H9 (cell line): ENCODE measurements around the gene PLEKHA7. TPM values are rescaled to one million over a fixed set of nuclear protein-coding genes. Genes with fewer than 3 reads are reported as not detected.

Experiments used
- DNase-seq: peaks from one replicate; pipeline ENCODE4 v3.0.0-alpha.2; 2017
- H2AFZ ChIP-seq: one replicate; pipeline ENCODE4 v1.6.1; 2013; ENCODE audit warnings: mild to moderate bottlenecking, low read length, control low read depth, moderate library complexity
- H2AK5ac ChIP-seq: 2 replicates; pipeline ENCODE4 v1.6.1; 2013; ENCODE audit warnings: low read length, control low read depth, mixed read lengths; ENCODE audit not compliant: insufficient read length
- H2BK120ac ChIP-seq: one replicate; pipeline ENCODE4 v1.6.1; 2013; ENCODE audit warnings: low read depth, mild to moderate bottlenecking, low read length, control low read depth, inconsistent platforms; ENCODE audit not compliant: poor library complexity, severe bottlenecking
- H2BK12ac ChIP-seq: 2 replicates; pipeline ENCODE4 v1.6.1; 2013; ENCODE audit warnings: low read length, control low read depth, mixed read lengths, low read depth; ENCODE audit not compliant: insufficient read length
- H2BK15ac ChIP-seq: 2 replicates; pipeline ENCODE4 v1.6.1; 2013; ENCODE audit warnings: low read depth, low read length, control low read depth
- H2BK20ac ChIP-seq: one replicate; pipeline ENCODE4 v1.6.1; 2013; ENCODE audit warnings: low read depth, mild to moderate bottlenecking, low read length, control low read depth, inconsistent platforms; ENCODE audit not compliant: poor library complexity, severe bottlenecking
- H2BK5ac ChIP-seq: 2 replicates; pipeline ENCODE4 v1.6.1; 2013; ENCODE audit warnings: low read length, control low read depth, mixed read lengths; ENCODE audit not compliant: insufficient read length
- H3K14ac ChIP-seq: 2 replicates; pipeline ENCODE4 v1.6.1; 2013; ENCODE audit warnings: low read length, control low read depth; ENCODE audit not compliant: insufficient read depth
- H3K18ac ChIP-seq: 2 replicates; pipeline ENCODE4 v1.6.1; 2013; ENCODE audit warnings: low read depth, mild to moderate bottlenecking, mixed read lengths, low read length, control low read depth; ENCODE audit not compliant: insufficient read length
- H3K23ac ChIP-seq: 2 replicates; pipeline ENCODE4 v1.6.1; 2013; ENCODE audit warnings: low read length, control low read depth, mixed read lengths, low read depth; ENCODE audit not compliant: insufficient read length
- H3K23me2 ChIP-seq: 2 replicates; pipeline ENCODE4 v1.6.1; 2013; ENCODE audit warnings: low read depth, mild to moderate bottlenecking, mixed read lengths, low read length, control low read depth; ENCODE audit not compliant: insufficient read length, poor library complexity, severe bottlenecking
- H3K27ac ChIP-seq: 2 replicates; pipeline ENCODE4 v1.5.1; 2013; ENCODE audit warnings: low read length, control low read depth, mixed read lengths, low read depth; ENCODE audit not compliant: insufficient read length
- H3K27me3 ChIP-seq: 2 replicates; pipeline ENCODE4 v1.6.1; 2013; ENCODE audit warnings: low read length, control low read depth, inconsistent platforms; ENCODE audit not compliant: insufficient read depth
- H3K4ac ChIP-seq: 2 replicates; pipeline ENCODE4 v1.6.1; 2013; ENCODE audit warnings: low read depth, mild to moderate bottlenecking, control low read depth, inconsistent platforms, low read length, moderate library complexity
- H3K4me1 ChIP-seq: 2 replicates; pipeline ENCODE4 v1.6.1; 2013; ENCODE audit warnings: low read length, control low read depth, inconsistent platforms; ENCODE audit not compliant: insufficient read depth
- H3K4me2 ChIP-seq: 2 replicates; pipeline ENCODE4 v1.6.1; 2013; ENCODE audit warnings: low read length, control low read depth, mixed read lengths; ENCODE audit not compliant: insufficient read length, insufficient read depth
- H3K56ac ChIP-seq: 2 replicates; pipeline ENCODE4 v1.6.1; 2013; ENCODE audit warnings: low read depth, mild to moderate bottlenecking, mixed read lengths, low read length, control low read depth; ENCODE audit not compliant: insufficient read length
- H3K79me1 ChIP-seq: 2 replicates; pipeline ENCODE4 v1.6.1; 2013; ENCODE audit warnings: low read depth, mild to moderate bottlenecking, moderate library complexity, low read length, control low read depth, inconsistent platforms; ENCODE audit not compliant: insufficient read depth, poor library complexity, severe bottlenecking
- H3K79me2 ChIP-seq: 2 replicates; pipeline ENCODE4 v1.6.1; 2013; ENCODE audit warnings: low read length, control low read depth, inconsistent platforms; ENCODE audit not compliant: insufficient read depth
- H3K9ac ChIP-seq: 2 replicates; pipeline ENCODE4 v1.6.1; 2013; ENCODE audit warnings: low read length, control low read depth, mixed read lengths; ENCODE audit not compliant: insufficient read length; ENCODE audit errors: extremely low read depth
- H3K9me3 ChIP-seq: one replicate; pipeline ENCODE4 v1.6.1; 2013; ENCODE audit warnings: low read depth, low read length, inconsistent platforms; ENCODE audit not compliant: control insufficient read depth
- H3T11ph ChIP-seq: one replicate; pipeline ENCODE4 v1.6.1; 2013; ENCODE audit warnings: mild to moderate bottlenecking, low read length, control low read depth, inconsistent platforms
- H4K20me1 ChIP-seq: one replicate; pipeline ENCODE4 v1.6.1; 2013; ENCODE audit not compliant: control insufficient read depth, insufficient read length, insufficient read depth
- H4K5ac ChIP-seq: 2 replicates; pipeline ENCODE4 v1.6.1; 2013; ENCODE audit warnings: low read depth, mild to moderate bottlenecking, mixed read lengths, low read length, control low read depth; ENCODE audit not compliant: insufficient read length
- H4K8ac ChIP-seq: replicated peaks from 2 replicates; pipeline ENCODE4 v1.6.1; 2013; ENCODE audit warnings: low read length, control low read depth, mixed read lengths, low read depth; ENCODE audit not compliant: insufficient read length
- H4K91ac ChIP-seq: 2 replicates; pipeline ENCODE4 v1.6.1; 2013; ENCODE audit warnings: low read depth, mild to moderate bottlenecking, moderate library complexity, mixed read lengths, low read length, control low read depth; ENCODE audit not compliant: insufficient read length
- H3K27ac Mint-ChIP-seq, 3 experiments: 2 replicates in 2 of 3; 3 replicates in 1 of 3; pipeline ENCODE4 v1.8.0; 2020 to 2021; ENCODE audit warnings: mixed read lengths in 3 of 3, mild to moderate bottlenecking in 1 of 3, moderate library complexity in 1 of 3
- H3K27me3 Mint-ChIP-seq: 2 replicates; pipeline ENCODE4 v1.8.0; 2021; ENCODE audit warnings: low read depth, mild to moderate bottlenecking, moderate library complexity, mixed read lengths
- H3K36me3 Mint-ChIP-seq, 3 experiments: 2 replicates in 2 of 3; 3 replicates in 1 of 3; pipeline ENCODE4 v1.8.0; 2020 to 2021; ENCODE audit warnings: low read depth in 3 of 3, mixed read lengths in 3 of 3; ENCODE audit not compliant: insufficient read depth in 1 of 3
- H3K4me1 Mint-ChIP-seq, 2 experiments: 2 replicates each; pipeline ENCODE4 v1.8.0; 2020; ENCODE audit warnings: mixed read lengths in 2 of 2
- H3K4me3 Mint-ChIP-seq, 2 experiments: 2 replicates in 1 of 2; 3 replicates in 1 of 2; pipeline ENCODE4 v1.8.0; 2020 to 2021; ENCODE audit warnings: mild to moderate bottlenecking in 2 of 2, mixed read lengths in 2 of 2, moderate library complexity in 1 of 2
- H3K9me3 Mint-ChIP-seq, 2 experiments: 2 replicates in 1 of 2; 3 replicates in 1 of 2; pipeline ENCODE4 v1.8.0; 2020; ENCODE audit warnings: mild to moderate bottlenecking in 2 of 2, mixed read lengths in 2 of 2, moderate library complexity in 1 of 2
- WGBS: extraction: QIAGEN DNeasy Blood & Tissue Kit; methylation state at CpG from one replicate; pipeline ENCODE4 v1.1.7; 2013; ENCODE audit warnings: missing lambda C conversion rate, low lambda C conversion rate, mixed read lengths; ENCODE audit not compliant: insufficient read length; ENCODE audit errors: extremely low coverage; 5-methylcytosine and 5-hydroxymethylcytosine counted together
- total RNA-seq: library from RNA; stranded (reverse); gene quantifications from 2 replicates; pipeline ENCODE4 v1.2.1, GENCODE V29; 2021
- TF ChIP-seq, protein P1 (sequence below): fragments of 200-600 bp; sonication (generic); conservative IDR thresholded peaks from 3 replicates; pipeline ENCODE4 v1.8.0; 2021; ENCODE audit warnings: antibody characterized with exemption, mild to moderate bottlenecking

PLEKHA7 gene
- total RNA-seq, 1 experiment from 2014 or later, result 21.0 TPM

DNA sequence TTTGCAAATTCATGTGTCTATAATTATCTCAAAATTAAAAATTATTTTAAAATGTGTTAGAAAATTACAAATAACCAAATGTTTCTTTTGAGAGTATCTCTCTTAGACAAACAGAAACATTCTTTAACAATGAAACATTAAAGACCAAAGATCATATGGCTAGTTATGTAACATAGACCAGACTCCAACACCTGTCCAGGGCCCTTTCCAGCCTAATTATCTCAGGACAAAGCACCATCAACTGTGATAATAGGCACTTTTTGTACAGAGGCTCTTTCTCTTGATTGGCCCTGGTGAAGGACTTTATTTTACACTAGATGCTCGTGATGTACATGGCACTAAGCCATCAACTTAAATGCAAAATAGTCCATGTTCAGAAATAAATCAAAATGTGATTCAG is 5.0 kb upstream of the PLEKHA7 start:
- Histone ChIP-seq H3K18ac (no peak overlapping the region), H3K27me3 (no peaks in the 10 kb centered on the region), H3K79me2 (no peaks in the 10 kb centered on the region), H4K91ac (no peak overlapping the region), H3K23me2 (peaks cover 8% of the 10 kb centered on the region), H4K5ac (no peak overlapping the region), H2AFZ (no peak overlapping the region), H3K79me1 (no peaks in the 10 kb centered on the region), H3K4me2 (no peak overlapping the region), H3K23ac (no peak overlapping the region), H2AK5ac (no peak overlapping the region), H3K9ac (no peak overlapping the region), H2BK5ac (no peak overlapping the region), H3K4ac (no peak overlapping the region), H4K8ac (no peak overlapping the region), H3K56ac (no peak overlapping the region), H3K9me3 (no peaks in the 10 kb centered on the region), H3K14ac (no peak overlapping the region), H2BK120ac (no peak overlapping the region), H3K4me1 (no peaks in the 10 kb centered on the region), H3T11ph (no peak overlapping the region), H2BK12ac (no peak overlapping the region), H4K20me1 (no peaks in the 10 kb centered on the region), H3K27ac (no peak overlapping the region), H2BK15ac (no peak overlapping the region), H2BK20ac (no peak overlapping the region)
- Mint-ChIP-seq H3K27me3 (peaks cover 9% of the 10 kb centered on the region), H3K4me1 (peaks cover 12 to 14% of the 10 kb centered on the region in 2 experiments), H3K9me3 (no peaks in the 10 kb centered on the region), H3K4me3 (no peak overlapping the region), H3K36me3 (peaks cover 0 to 9% (median 0%) of the 10 kb centered on the region in 3 experiments; a peak in 2 of 7 replicates), H3K27ac (no peak overlapping the region)
- WGBS, result no CpG with 5 or more reads among the region's 1 CpG
- no peak for DNase-seq
- TF ChIP-seq, protein P1, sequence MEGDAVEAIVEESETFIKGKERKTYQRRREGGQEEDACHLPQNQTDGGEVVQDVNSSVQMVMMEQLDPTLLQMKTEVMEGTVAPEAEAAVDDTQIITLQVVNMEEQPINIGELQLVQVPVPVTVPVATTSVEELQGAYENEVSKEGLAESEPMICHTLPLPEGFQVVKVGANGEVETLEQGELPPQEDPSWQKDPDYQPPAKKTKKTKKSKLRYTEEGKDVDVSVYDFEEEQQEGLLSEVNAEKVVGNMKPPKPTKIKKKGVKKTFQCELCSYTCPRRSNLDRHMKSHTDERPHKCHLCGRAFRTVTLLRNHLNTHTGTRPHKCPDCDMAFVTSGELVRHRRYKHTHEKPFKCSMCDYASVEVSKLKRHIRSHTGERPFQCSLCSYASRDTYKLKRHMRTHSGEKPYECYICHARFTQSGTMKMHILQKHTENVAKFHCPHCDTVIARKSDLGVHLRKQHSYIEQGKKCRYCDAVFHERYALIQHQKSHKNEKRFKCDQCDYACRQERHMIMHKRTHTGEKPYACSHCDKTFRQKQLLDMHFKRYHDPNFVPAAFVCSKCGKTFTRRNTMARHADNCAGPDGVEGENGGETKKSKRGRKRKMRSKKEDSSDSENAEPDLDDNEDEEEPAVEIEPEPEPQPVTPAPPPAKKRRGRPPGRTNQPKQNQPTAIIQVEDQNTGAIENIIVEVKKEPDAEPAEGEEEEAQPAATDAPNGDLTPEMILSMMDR, result no peak
